ENCODE results near the gene SLC22A23.

Gene SLC22A23

GRCh38 chr6:3240595-3240994 is 216.3 kb downstream of the SLC22A23 start:
- no peak for TF ChIP-seq CTCF (IDR thresholded peaks at IDR 0.05; ENCODE audit: low read depth, low read length, missing control alignments)
- H3K4me3 ChIP-seq (replicated peaks; ENCODE audit: low read depth, low read length): no peak overlapping the region
- DNase-seq (ENCODE audit: extremely low read depth, low read depth): no peak

- DNase-seq (ENCODE audit: extremely low read depth, low read depth): no peak
- peak; percentile 18 for TF ChIP-seq CTCF (IDR thresholded peaks at IDR 0.05; ENCODE audit: low read depth, low read length, missing control alignments)
- H3K4me3 ChIP-seq (replicated peaks; ENCODE audit: low read depth, low read length): no peak overlapping the region
Observed at GRCh38 chr6:3239110-3239830, 217.6 kb downstream of the SLC22A23 start.

- no peak overlapping the region for H3K4me3 ChIP-seq (replicated peaks; ENCODE audit: low read depth, low read length)
- no peak for DNase-seq (ENCODE audit: extremely low read depth, low read depth)
- no peak for TF ChIP-seq CTCF (IDR thresholded peaks at IDR 0.05; ENCODE audit: low read depth, low read length, missing control alignments)
Observed at GRCh38 chr6:3237761-3238662, 218.8 kb downstream of the SLC22A23 start.

DNA sequence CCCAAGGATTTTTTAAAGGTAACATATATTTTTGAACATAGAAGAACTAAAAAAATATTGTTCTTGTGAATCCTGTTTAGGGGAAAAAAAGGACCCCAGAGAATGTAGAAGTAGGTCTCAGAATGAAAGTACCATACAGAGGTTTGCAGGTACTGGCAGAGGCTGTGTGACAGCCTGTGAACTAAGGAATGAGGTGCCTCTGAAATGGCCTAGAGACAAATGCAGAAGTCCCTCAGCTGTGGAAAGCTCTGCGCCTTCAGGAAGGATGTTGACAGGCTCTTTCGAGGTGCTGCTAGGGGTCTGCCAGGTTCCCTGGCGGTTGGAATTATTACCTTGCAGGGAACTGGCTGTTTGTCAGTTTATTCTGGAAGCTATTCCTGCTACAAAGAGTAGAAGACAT is 220.8 kb downstream of the SLC22A23 start:
- DNase-seq (ENCODE audit: extremely low read depth, low read depth): no peak
- TF ChIP-seq CTCF (IDR thresholded peaks at IDR 0.05; ENCODE audit: low read depth, low read length, missing control alignments): no peak
- no peak overlapping the region for H3K4me3 ChIP-seq (replicated peaks; ENCODE audit: low read depth, low read length)

DNA sequence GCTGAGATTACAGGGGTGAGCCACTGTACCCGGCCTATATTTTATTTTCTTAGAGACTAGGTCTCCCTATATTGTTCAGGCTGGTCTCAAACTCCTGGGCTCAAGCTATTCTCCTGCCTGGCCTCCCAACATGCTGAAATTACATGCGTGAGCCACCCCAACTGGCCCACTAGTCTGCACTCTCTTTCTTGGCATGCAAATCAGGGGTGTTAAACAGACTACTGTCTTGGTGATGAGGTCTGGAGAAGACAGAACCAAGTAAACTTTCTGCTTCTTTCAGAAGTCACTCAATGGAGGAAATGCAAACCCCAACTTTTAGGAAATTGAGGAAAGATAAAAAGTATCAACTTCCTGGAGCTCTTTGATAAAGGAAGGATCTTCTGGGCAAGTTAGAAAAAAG is 221.4 kb downstream of the SLC22A23 start:
- no peak for DNase-seq (ENCODE audit: extremely low read depth, low read depth)
- TF ChIP-seq CTCF (IDR thresholded peaks at IDR 0.05; ENCODE audit: low read depth, low read length, missing control alignments): no peak
- H3K4me3 ChIP-seq (replicated peaks; ENCODE audit: low read depth, low read length): no peak overlapping the region

DNA sequence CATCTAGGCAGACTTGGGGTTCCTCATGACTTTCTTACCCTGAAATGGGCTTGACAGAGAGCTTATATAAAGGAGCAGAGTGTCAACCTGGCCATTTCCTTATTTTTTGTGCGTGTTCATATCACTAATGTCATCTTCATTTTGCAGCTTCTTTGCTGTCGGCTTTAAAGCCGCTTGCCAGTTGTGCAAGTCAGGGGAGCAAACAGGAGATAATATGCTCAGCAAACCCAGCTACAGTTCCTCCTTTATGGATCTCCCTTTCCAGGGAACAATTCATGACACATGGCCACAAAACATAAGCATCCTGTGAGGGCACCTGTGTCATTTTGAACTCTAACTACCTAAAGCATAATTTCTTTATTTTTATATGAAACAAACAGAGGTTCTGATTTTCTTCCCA is 222.9 kb downstream of the SLC22A23 start:
- no peak for DNase-seq (ENCODE audit: extremely low read depth, low read depth)
- TF ChIP-seq CTCF (IDR thresholded peaks at IDR 0.05; ENCODE audit: low read depth, low read length, missing control alignments): no peak
- no peak overlapping the region for H3K4me3 ChIP-seq (replicated peaks; ENCODE audit: low read depth, low read length)

Measured in HFF-Myc (cell line).